M059J (cell line): ENCODE measurements around the gene PWWP2B. TPM values are rescaled to one million over a fixed set of nuclear protein-coding genes. Genes with fewer than 3 reads are reported as not detected.
"Not testable (repeated sequence)": the region's sequence is repeated elsewhere in the genome, so short reads cannot be mapped to it uniquely, and the experiment has no call there.

Experiments
- DNase-seq: peaks from one replicate; pipeline ENCODE4 v3.0.0-alpha.2; 2012; ENCODE audit warnings: low read depth
- total RNA-seq: library from RNA; depleted of rRNA; stranded (reverse); fragments of >200 nt; shearing (Covaris generic); gene quantifications from 2 replicates; pipeline ENCODE4 v1.2.3, GENCODE V29; 2014

Gene PWWP2B
- total RNA-seq, 1 experiment from 2014 or later = 5.3 TPM

GRCh38 chr10:132363376-132363775 is 33.6 kb upstream of the PWWP2B start:
- DNase-seq = no peak

- DNase-seq = no peak
Measured at GRCh38 chr10:132363921-132364593, 32.9 kb upstream of the PWWP2B start.

GRCh38 chr10:132364594-132364970 is 32.4 kb upstream of the PWWP2B start:
- no peak for DNase-seq

GRCh38 chr10:132365102-132365501 is 31.9 kb upstream of the PWWP2B start:
- DNase-seq = no peak

- no peak for DNase-seq
Measured at GRCh38 chr10:132366006-132366405, 31.0 kb upstream of the PWWP2B start.

- DNase-seq = no peak
Measured at GRCh38 chr10:132366499-132366898, 30.5 kb upstream of the PWWP2B start.

- no peak for DNase-seq
Measured at GRCh38 chr10:132368391-132368790, 28.6 kb upstream of the PWWP2B start.

- DNase-seq = no peak
Measured at GRCh38 chr10:132368881-132369635, 27.9 kb upstream of the PWWP2B start.

GRCh38 chr10:132369636-132370185 is 27.3 kb upstream of the PWWP2B start:
- no peak for DNase-seq

GRCh38 chr10:132370426-132371340 is 26.3 kb upstream of the PWWP2B start:
- no peak for DNase-seq

GRCh38 chr10:132371641-132372081 is 25.3 kb upstream of the PWWP2B start:
- no peak for DNase-seq

GRCh38 chr10:132372516-132373095 is 24.4 kb upstream of the PWWP2B start:
- DNase-seq = no peak

GRCh38 chr10:132373241-132373955 is 23.6 kb upstream of the PWWP2B start:
- no peak for DNase-seq

- DNase-seq = no peak
Measured at GRCh38 chr10:132374176-132374575, 22.8 kb upstream of the PWWP2B start.

- DNase-seq = no peak
Measured at GRCh38 chr10:132374612-132375011, 22.4 kb upstream of the PWWP2B start.

GRCh38 chr10:132375116-132375794 is 21.7 kb upstream of the PWWP2B start:
- DNase-seq = no peak

- DNase-seq = no peak
Measured at GRCh38 chr10:132375795-132376297, 21.2 kb upstream of the PWWP2B start.

GRCh38 chr10:132376394-132376851 is 20.6 kb upstream of the PWWP2B start:
- no peak for DNase-seq

GRCh38 chr10:132377326-132377725 is 19.7 kb upstream of the PWWP2B start:
- DNase-seq = no peak

GRCh38 chr10:132379026-132379425 is 18.0 kb upstream of the PWWP2B start:
- not testable (repeated sequence) for DNase-seq
